ENCODE results near the gene IL34.

Gene IL34

GRCh38 chr16:70678121-70678897, 31.9 kb downstream of the IL34 start:
- DNase-seq (ENCODE audit: low spot score), result no peak

- DNase-seq (ENCODE audit: low spot score), result no peak
Observed at GRCh38 chr16:70678898-70679670, 32.7 kb downstream of the IL34 start.

- peak; percentile 35 for DNase-seq (ENCODE audit: low spot score)
Observed at GRCh38 chr16:70679671-70680494, 33.5 kb downstream of the IL34 start.

GRCh38 chr16:70680495-70681381, 34.4 kb downstream of the IL34 start:
- DNase-seq (ENCODE audit: low spot score), result no peak

GRCh38 chr16:70681382-70682238, 35.3 kb downstream of the IL34 start:
- no peak for DNase-seq (ENCODE audit: low spot score)

- no peak for DNase-seq (ENCODE audit: low spot score)
Observed at GRCh38 chr16:70682239-70683145, 36.1 kb downstream of the IL34 start.

- DNase-seq (ENCODE audit: low spot score), result no peak
Observed at GRCh38 chr16:70683146-70683944, 37.0 kb downstream of the IL34 start.

- DNase-seq (ENCODE audit: low spot score), result no peak
Observed at GRCh38 chr16:70684146-70685060, 38.0 kb downstream of the IL34 start.

GRCh38 chr16:70685061-70685937, 38.9 kb downstream of the IL34 start:
- DNase-seq (ENCODE audit: low spot score), result no peak

GRCh38 chr16:70685938-70686375, 39.6 kb downstream of the IL34 start, which contains the start of gene MTSS2:
MTSS2 (minus strand) TSS chr16:70686053; CDS start chr16:70685791, 262 bp downstream.
- no peak for DNase-seq (ENCODE audit: low spot score)

GRCh38 chr16:70686376-70687101, 40.2 kb downstream of the IL34 start:
- no peak for DNase-seq (ENCODE audit: low spot score)

GRCh38 chr16:70687102-70687511, 40.7 kb downstream of the IL34 start:
- DNase-seq (ENCODE audit: low spot score), result no peak

GRCh38 chr16:70687671-70688245, 41.4 kb downstream of the IL34 start:
- no peak for DNase-seq (ENCODE audit: low spot score)

- no peak for DNase-seq (ENCODE audit: low spot score)
Observed at GRCh38 chr16:70688246-70688742, 41.9 kb downstream of the IL34 start.
